LNCaP clone FGC (cell line): ENCODE data around the gene GPC5.

Experiments used
- DNase-seq: peaks from one replicate; pipeline ENCODE4 v3.0.0-alpha.2; 2011; ENCODE audit warnings: low read depth
- H3K4me3 ChIP-seq: 2 replicates; pipeline ENCODE4 v1.5.1; 2011; ENCODE audit warnings: mild to moderate bottlenecking, low read depth, low read length, control low read depth
- TF ChIP-seq, protein P1 (sequence below): IDR thresholded peaks from 2 replicates; pipeline ENCODE4 v1.5.1; 2012; ENCODE audit warnings: mild to moderate bottlenecking; ENCODE audit not compliant: control insufficient read depth, insufficient read depth; ENCODE audit errors: extremely low read depth

Gene GPC5

DNA sequence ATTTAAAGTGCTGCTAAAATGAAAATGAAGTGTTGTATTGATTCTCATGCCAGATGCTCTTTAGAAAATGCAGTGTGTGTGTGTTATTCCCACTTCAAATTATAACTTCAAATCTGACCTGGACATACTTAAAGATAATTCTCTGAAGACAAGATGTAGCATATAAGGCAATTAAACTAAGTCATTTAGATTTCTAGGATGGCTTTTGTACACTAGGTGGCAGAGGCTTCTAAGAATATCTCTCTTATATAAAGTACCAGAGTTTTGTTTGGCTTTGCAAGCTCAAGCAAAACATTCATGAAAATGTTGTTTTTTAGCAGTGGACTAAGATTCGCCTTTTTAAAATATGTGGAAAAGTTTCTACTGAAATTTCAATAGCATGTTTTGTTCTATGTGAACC is 407.2 kb downstream of the GPC5 start:
- DNase-seq, result no peak
- no peak overlapping the region for H3K4me3 ChIP-seq
- TF ChIP-seq, protein P1, sequence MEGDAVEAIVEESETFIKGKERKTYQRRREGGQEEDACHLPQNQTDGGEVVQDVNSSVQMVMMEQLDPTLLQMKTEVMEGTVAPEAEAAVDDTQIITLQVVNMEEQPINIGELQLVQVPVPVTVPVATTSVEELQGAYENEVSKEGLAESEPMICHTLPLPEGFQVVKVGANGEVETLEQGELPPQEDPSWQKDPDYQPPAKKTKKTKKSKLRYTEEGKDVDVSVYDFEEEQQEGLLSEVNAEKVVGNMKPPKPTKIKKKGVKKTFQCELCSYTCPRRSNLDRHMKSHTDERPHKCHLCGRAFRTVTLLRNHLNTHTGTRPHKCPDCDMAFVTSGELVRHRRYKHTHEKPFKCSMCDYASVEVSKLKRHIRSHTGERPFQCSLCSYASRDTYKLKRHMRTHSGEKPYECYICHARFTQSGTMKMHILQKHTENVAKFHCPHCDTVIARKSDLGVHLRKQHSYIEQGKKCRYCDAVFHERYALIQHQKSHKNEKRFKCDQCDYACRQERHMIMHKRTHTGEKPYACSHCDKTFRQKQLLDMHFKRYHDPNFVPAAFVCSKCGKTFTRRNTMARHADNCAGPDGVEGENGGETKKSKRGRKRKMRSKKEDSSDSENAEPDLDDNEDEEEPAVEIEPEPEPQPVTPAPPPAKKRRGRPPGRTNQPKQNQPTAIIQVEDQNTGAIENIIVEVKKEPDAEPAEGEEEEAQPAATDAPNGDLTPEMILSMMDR, result peak; percentile 55

DNA sequence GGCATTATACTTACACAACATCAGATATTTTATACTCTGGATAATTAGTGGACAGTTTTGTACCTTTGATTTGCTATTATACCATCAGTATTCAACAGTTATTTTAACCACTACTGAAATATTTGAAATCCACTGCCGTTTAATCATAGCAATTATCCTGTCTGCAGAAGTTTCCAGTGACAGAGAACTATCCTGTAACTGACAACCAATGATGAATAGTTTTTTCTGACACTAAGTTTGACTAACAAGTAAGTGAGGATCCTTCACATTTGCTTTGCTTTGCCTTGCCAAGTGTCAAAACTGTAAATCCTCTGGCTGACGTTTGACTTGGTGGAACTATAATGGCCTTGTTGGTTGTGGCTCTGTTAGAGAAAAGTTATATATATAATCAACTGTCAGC is 410.7 kb downstream of the GPC5 start:
- TF ChIP-seq, protein P1, result no peak
- no peak for DNase-seq
- H3K4me3 ChIP-seq, result no peak overlapping the region

DNA sequence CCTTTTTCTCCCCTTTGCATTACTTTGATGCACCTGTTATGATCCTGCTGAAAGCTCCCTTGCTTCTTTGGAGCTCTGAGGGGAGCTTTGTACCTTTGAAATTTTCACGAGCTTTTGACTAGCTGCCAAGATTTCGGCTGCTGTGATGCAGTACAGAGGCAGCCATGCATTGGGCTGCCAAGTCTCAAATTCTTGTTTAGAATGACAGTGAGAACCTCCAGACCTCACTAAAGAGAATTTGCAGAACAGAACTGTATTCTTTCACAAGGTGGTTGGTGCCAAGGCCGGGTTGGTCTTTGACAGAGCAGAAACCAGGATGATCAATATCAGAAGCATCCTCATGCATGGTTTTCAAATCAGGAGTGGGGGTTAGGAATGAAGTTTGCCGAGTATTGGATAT is 414.8 kb downstream of the GPC5 start:
- no peak overlapping the region for H3K4me3 ChIP-seq
- DNase-seq, result no peak
- TF ChIP-seq, protein P1, result no peak

DNA sequence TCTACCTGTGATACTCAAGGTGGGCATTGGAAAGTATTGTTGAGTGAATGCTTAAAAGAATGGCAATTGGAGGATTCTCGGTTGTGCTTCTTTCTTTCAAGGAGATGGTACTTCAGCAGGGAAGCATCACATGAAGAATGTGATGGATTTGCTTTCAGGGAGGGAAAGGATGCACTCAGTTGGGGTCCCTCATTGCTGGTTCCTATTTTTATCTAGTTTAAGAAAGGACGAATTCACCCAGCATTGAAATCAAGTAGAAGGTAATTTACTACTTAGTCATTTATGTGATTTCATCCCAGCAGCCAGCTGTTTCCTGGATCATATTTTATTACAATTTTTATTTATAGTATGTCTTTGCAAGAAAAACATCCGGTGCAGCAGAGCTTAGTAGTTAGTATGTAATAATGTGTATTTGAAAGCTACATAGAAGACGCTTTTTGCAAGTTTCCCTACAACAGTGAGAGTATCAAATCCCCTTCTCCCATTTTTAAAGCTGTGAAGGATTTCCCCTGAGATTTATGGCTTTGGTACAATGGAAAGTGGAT is 417.9 kb downstream of the GPC5 start:
- DNase-seq, result no peak
- H3K4me3 ChIP-seq, result no peak overlapping the region
- TF ChIP-seq, protein P1, result no peak

DNA sequence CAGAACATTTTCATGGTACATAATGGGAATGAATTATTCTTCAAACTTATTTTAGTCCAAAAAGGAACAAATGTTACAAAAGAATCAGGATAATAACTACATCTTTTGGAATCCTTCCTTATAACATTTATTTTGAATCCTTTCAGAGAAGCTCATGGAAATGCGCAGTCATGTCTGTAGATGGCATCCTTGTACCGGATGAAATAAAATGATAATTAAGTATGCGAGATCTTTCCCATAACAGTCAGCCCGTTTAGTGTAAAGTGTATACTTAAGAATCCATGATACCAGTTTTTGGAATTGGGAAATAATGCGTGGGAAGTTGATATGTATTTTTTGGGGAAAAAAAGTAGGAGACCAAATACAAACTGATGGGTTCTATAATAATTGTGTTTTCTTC is 418.8 kb downstream of the GPC5 start:
- TF ChIP-seq, protein P1, result peak; percentile 67
- DNase-seq, result no peak
- no peak overlapping the region for H3K4me3 ChIP-seq

DNA sequence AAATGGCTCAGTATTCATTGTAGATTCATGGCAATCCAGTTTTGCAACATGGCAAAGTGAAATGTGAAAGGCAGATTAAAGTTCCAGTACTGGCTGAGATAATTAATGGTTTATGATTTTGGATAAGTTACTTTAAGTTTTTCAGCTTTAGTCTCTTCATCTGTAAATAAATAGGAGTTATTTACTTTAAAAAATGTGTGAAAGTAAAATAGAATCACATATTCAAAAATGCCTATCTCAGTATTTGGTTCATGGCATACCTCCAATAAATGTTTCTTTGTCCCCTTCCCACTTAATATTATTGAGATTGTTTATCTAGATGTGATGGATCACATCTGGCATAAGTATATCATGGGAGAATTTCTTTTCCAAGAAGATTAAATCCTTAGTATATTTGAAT is 426.0 kb downstream of the GPC5 start:
- DNase-seq, result no peak
- no peak overlapping the region for H3K4me3 ChIP-seq

DNA sequence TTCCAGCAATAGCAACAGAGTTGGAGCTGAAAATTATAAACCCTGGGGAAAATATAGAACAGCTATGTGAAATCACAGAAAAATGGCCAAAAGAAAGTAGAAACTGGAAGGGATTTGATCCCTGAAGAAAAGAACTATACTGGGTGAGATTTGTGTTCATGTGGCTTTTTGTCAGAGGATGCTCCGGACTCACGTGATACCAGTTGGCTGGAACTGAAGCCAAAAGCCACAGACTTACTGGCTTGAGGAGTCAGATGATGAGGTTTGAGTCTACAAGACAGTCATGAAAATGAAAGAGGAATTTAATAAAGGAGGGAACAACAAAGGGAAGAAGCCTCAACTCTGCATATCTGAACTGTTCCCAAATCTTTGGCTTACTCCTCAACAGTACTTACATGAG is 427.1 kb downstream of the GPC5 start:
- TF ChIP-seq, protein P1, result no peak
- no peak for DNase-seq
- no peak overlapping the region for H3K4me3 ChIP-seq

More for the DNA sequence above, 426.0 kb downstream of the GPC5 start:
- TF ChIP-seq, protein P1, result no peak
